NCI-H2107 (cell line): ENCODE results near the gene AWAT2.

ENCODE experiments used
- DNase-seq: peaks from one replicate; lab custom pipeline; 2025; lab: John Stamatoyannopoulos, UW

The AWAT2 gene

DNA sequence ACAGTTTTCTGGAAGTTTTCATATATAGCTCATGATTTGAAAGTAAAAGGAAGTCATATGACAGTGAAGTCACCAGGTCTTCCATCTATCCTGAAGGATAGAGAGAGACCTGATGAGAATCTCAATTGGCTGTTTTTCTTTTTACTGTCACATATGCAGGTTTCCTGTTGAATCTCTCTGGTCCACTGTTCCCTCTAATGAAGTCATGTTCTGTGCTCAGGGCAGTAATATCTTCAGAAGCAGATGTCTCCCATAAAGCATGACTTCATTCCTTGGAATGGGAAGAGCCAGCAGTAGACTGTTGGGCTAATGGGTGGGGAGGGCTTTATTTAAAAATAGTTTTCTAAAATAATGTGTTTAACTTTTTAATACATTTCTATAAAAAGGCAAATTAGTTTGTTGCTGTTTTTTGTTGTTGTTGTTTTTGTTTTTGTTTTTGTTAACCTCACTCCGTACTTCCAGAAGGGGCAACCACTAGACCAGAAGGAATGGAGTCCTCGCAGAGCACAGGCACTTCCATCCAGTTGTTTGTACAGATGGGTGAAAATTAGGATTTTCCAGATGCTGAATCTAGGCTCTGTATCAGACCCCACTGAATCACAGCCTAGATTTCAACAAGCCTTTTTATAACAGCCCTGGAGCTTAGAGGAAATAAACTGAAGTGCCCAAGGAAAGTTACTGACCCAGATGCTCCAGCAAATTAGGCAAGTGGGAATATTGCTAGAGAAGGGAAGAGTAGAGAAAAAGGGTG, 54.2 kb downstream of the AWAT2 start:
- DNase-seq = no peak

DNA sequence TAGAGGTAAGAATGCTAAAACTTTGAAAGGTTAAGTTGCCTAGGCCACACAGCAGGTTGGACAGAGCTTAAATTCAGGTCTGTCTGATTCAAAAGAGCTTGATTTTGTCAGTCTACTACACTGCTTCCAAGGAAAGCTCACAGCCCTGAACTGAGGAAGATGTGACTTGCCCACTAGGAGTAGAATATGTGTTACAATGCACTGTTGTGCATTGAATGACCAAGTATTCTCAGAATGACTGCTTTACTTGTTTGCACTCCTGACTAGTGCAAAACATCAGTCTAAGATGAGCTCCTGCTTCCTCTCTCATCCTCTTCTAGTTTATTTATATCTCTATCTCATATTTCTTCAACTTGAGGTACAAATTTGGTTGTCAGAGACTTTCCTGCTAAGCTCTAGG, 56.2 kb downstream of the AWAT2 start:
- DNase-seq = no peak

DNA sequence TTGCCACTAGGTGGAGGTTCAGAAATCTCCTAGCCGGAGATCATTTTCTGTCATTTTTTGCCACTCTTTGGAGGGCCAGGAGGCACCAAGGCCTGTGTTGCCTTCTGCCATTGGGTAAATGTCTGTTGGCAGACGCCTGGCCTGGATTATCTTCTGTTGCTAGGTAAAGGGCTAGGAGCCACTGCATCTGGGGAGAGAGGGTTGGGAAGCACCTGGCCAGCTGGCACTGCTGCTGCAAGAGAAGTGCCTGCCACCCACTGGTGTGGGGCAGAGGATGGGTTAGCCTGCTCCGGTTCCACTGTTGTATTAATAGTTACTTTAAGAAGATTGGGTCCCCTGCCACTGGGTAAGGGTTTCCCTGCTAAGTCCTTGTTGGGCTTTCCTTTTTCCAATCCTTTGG, 58.1 kb downstream of the AWAT2 start:
- DNase-seq = no peak
